Measurements from ENCODE around the gene PIGZ. TPM values are rescaled to one million over a fixed set of nuclear protein-coding genes. Genes with fewer than 3 reads are reported as not detected.
A peak's percentile ranks its signal among the peaks of the same experiment; 100 is the strongest.

Gene PIGZ
- total RNA-seq, 1 experiment from 2014 or later = 0.15 TPM

DNA sequence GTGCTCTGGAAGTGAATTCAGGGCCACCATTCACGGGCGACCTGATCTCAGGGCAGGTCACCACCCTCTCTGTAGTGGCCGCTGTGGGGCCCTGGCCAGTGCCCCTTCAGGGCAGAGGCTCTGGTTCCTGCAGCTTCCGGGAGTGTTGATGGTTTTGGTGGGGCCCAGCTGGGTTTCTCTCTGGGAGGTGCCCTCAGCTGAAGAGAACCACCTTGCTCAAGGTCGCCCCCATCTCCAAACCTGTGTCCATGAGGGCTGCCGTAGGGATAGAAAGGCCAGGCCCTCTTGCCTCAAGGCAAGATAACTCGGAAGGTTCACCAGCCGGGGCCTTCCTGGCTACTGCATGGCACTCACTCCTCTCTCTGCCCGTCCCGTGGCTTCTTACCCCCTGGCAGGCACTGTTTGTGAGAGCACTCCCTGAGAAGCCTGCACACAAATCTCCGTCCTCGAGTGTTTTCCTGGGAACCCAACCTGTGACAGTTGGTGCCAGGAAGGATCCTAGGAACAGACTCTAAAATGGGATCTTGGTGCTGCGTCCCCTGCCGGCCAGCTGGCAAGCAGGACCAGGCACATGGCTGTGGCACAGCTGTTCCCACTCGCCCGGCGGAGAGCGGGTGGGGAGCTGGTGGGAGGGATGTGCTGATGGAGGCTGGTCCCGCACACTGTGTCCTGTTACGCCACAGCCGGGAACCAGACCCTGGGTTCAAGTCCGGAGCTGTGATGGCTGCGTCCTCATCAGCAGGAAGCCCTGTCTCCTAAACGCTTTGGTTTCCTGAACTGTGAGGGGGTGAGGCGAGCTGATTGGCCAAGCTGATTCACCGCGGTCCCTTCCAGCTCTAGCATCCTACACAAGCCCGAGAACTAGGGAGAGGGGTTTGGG is 23.2 kb upstream of the PIGZ start:
- no peak overlapping the region for H2AK5ac ChIP-seq (ENCODE audit: insufficient read length, low read length)
- H3K14ac ChIP-seq (ENCODE audit: insufficient read depth, low read length) = no peak overlapping the region; the same call in 1 of the 2 replicates
- no peaks in the 10 kb centered on the region for H3K79me1 ChIP-seq (ENCODE audit: insufficient read depth, low read depth, low read length, poor library complexity, severe bottlenecking)
- H2BK5ac ChIP-seq (ENCODE audit: insufficient read length, low read length) = no peak overlapping the region
- H2AFZ ChIP-seq (ENCODE audit: low read length) = no peak overlapping the region
- H2BK120ac ChIP-seq (ENCODE audit: low read depth, low read length, poor library complexity, severe bottlenecking) = no peak overlapping the region
- no peak overlapping the region for H3K9ac ChIP-seq (ENCODE audit: extremely low read depth, insufficient read length, low read length)
- H3K18ac ChIP-seq (ENCODE audit: insufficient read length, low read depth, low read length) = no peak overlapping the region
- no peak overlapping the region for H4K91ac ChIP-seq (ENCODE audit: insufficient read length, low read depth, low read length)
- no peak overlapping the region for H3K23ac ChIP-seq (ENCODE audit: insufficient read length, low read depth, low read length)
- H3K4me1 ChIP-seq (ENCODE audit: insufficient read depth, low read length) = no peaks in the 10 kb centered on the region
- Mint-ChIP-seq H3K4me3 (no peak overlapping the region), H3K27ac (no peak overlapping the region; a peak in 1 of 7 replicates), H3K9me3 (no peaks in the 10 kb centered on the region; a peak in 1 of 5 replicates), H3K4me1 (peaks cover 0 to 10% of the 10 kb centered on the region in 2 experiments; a peak in 3 of 4 replicates), H3K36me3 (ENCODE audit: insufficient read depth in 1 of 3, low read depth in 3 of 3) (no peaks in the 10 kb centered on the region), H3K27me3 (ENCODE audit: low read depth) (peaks cover 2% of the 10 kb centered on the region)
- H3K23me2 ChIP-seq (ENCODE audit: insufficient read length, low read depth, low read length, poor library complexity, severe bottlenecking) = no peaks in the 10 kb centered on the region
- H2BK15ac ChIP-seq (ENCODE audit: low read depth, low read length) = no peak overlapping the region
- H3T11ph ChIP-seq (ENCODE audit: low read length) = no peak overlapping the region
- H3K4me2 ChIP-seq (ENCODE audit: insufficient read depth, insufficient read length, low read length) = no peak overlapping the region
- no peak overlapping the region for H3K4ac ChIP-seq (ENCODE audit: low read depth, low read length)
- no peaks in the 10 kb centered on the region for H4K20me1 ChIP-seq (ENCODE audit: control insufficient read depth, insufficient read depth, insufficient read length)
- no peak overlapping the region for H3K56ac ChIP-seq (ENCODE audit: insufficient read length, low read depth, low read length)
- no peaks in the 10 kb centered on the region for H3K79me2 ChIP-seq (ENCODE audit: insufficient read depth, low read length)
- whole genome bisulfite sequencing (ENCODE audit: extremely low coverage, insufficient read length, low lambda C conversion rate) = no CpG with 5 or more reads among the region's 28 CpGs
- H3K27me3 ChIP-seq (ENCODE audit: insufficient read depth, low read length) = no peaks in the 10 kb centered on the region
- H4K8ac ChIP-seq (replicated peaks; ENCODE audit: insufficient read length, low read depth, low read length) = no peak overlapping the region
- no peaks in the 10 kb centered on the region for H3K9me3 ChIP-seq (ENCODE audit: control insufficient read depth, low read depth, low read length)
- TF ChIP-seq, protein P1, sequence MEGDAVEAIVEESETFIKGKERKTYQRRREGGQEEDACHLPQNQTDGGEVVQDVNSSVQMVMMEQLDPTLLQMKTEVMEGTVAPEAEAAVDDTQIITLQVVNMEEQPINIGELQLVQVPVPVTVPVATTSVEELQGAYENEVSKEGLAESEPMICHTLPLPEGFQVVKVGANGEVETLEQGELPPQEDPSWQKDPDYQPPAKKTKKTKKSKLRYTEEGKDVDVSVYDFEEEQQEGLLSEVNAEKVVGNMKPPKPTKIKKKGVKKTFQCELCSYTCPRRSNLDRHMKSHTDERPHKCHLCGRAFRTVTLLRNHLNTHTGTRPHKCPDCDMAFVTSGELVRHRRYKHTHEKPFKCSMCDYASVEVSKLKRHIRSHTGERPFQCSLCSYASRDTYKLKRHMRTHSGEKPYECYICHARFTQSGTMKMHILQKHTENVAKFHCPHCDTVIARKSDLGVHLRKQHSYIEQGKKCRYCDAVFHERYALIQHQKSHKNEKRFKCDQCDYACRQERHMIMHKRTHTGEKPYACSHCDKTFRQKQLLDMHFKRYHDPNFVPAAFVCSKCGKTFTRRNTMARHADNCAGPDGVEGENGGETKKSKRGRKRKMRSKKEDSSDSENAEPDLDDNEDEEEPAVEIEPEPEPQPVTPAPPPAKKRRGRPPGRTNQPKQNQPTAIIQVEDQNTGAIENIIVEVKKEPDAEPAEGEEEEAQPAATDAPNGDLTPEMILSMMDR (conservative IDR thresholded peaks at IDR 0.05) = no peak
- no peak overlapping the region for H3K27ac ChIP-seq (ENCODE audit: insufficient read length, low read depth, low read length)
- DNase-seq = peak; percentile 40
- H4K5ac ChIP-seq (ENCODE audit: insufficient read length, low read depth, low read length) = no peak overlapping the region
- H2BK12ac ChIP-seq (ENCODE audit: insufficient read length, low read depth, low read length) = no peak overlapping the region
- no peak overlapping the region for H2BK20ac ChIP-seq (ENCODE audit: low read depth, low read length, poor library complexity, severe bottlenecking)
